Putamen (tissue), 1 donor: Measurements from ENCODE around the gene MAST1.
"Not testable (repeated sequence)": the region's sequence is repeated elsewhere in the genome, so short reads cannot be mapped to it uniquely, and the experiment has no call there.

Experiments
- DNase-seq: peaks from one replicate; pipeline ENCODE4 v3.0.0-alpha.2; 2016; ENCODE audit warnings: low spot score

Gene MAST1

DNA sequence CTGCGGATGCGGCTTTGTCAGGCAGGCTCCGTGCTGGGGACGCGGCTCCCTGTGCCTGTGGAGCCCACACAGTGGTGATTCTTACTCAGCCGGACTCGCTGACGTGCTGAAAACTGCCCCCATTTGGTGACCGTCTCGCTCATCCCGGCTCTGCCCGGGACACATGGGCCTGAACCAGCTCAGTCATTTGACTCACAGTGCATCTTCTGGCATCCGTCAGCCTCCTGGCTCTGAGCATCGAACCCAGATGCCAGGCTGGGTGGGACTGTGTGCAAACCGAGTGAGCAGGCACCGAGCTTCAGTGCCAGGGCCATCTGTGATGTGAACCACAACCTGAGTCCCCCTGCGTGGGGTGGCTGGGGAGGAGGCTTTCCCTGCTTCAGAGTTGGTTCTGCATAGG lies 58.1 kb downstream of the MAST1 start:
- DNase-seq, result no peak

DNA sequence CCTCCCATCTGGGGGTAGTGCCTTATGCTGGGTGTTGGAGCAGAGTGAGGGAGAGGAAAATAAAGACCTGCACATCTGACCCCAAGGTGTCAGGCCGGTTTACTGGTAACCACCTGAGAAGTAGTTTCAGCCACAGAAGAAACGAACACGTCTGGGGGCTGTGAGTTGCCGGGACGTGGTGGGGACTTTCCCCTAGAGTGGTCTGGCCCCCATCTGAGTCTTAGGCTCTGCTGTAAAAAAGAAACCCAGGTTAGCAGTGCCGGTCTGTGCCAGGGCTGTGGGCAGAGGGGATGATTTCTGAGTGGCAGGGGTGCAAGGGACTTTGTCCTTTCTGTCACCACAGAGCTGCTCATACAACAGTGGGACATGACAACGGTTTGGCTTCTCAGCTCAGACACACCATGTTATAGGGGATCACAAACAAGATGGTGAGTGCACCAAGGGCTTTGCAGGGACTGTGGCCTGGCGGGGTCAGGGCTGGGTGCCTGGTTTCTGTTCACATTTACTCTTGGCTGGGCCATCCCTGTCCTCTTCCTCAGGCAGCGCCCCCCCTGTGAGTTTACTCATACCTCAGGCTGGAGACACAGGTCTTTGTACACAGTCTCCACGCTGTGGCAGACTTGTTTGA lies 61.7 kb downstream of the MAST1 start:
- no peak for DNase-seq

DNA sequence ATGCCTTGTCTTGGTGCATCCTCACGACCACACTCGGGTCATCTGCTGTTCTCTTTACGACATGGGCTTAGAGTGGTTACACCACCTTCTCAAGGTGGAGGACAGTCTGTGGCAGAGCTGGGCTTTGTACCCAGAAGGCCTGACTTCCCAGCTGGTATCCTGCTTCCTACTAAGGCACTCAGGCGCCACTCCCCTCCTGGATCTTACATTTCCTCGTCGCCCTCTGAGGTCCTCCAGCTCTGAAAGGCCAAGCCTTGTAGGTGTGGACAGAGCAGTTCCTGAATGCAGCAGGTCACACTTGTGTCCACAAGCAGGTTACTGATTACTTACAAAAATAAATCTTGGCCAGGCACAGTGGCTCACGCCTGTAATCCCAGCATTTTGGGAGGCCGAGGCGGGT lies 68.9 kb downstream of the MAST1 start:
- no peak for DNase-seq

DNA sequence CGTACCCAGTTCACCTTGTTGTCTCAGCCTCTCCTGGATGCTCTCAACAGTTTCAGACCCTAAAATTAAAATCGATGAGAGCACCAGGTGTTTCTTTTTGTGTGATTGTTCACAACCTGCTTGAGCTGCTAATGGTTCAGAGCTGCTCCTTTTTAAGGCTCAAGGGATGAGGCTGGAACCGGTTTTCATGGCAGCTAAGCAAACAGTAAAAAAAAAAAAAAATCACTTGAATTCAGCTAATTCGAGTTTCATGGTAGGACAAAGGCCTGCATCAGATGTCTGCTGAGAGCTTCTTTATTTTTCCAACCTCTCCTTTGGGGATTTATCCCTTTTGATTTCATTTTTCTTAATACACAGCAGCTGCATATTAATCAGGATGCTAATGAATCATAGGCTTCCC lies 74.3 kb downstream of the MAST1 start:
- DNase-seq, result no peak

DNA sequence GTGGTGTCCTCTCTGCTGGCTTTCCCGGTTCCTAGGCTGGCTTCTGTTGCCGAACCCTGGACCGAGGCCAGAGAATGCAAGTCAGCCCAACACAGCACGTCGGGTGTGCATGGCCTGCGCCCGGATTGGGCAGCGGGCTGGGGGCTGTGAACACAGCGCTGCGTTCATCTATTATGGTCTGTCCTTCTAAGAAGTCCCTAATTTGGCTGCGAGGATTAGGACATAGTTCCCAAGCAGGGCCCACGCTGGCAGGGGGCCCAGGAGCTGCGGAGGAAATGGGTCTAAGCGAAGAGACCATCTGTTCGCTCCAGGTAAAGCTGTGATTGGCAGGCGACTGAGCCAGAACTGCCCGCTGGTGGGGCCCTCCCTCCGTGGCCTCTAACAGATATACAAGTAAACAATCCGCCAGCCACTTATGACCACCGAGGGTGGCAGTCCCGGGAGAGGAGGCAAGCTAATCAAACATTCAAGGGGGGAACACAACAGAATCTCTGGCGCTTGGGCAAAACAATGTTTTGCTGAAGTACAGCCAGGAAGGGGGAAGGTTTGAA lies 74.8 kb downstream of the MAST1 start:
- DNase-seq, result peak; percentile 83

DNA sequence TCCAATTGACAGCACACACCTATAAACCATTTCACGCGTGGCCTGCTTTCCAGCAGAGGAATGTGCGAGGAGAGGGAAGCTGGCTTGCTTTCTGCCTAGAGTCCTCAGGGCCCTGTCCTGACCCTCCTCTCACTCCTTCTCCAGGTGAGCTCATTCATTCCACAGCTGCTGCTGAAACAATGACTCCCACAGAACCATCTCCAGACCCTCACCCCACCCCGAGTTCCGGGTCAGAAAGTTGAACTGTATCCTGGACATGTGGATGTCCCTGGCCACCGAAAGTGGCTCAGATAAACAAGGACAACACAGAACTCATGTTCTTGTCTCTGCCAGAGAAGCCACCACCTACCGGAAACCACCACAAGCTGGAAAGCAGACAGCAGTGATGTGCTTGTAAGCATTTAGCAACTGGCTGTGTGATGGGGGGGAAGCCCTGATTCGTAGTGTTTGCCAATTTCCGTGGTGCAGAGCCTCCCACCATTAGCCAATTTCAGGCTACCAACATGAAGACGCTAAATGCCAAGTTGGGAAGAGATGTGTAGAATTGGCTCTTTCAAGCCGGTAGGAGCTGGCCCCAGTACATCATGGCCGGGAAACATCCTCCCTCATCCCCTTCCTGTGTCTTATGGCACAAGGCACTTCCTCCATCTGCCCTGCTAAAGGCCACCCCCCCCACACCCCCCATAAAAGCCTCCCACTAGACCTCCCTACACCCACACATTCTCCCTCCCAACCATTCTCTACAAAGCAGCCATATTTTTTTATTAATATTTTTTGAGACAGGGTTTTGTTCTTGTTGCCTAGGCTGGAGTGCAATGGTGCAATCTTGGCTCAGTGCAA lies 75.8 kb downstream of the MAST1 start:
- no peak for DNase-seq

DNA sequence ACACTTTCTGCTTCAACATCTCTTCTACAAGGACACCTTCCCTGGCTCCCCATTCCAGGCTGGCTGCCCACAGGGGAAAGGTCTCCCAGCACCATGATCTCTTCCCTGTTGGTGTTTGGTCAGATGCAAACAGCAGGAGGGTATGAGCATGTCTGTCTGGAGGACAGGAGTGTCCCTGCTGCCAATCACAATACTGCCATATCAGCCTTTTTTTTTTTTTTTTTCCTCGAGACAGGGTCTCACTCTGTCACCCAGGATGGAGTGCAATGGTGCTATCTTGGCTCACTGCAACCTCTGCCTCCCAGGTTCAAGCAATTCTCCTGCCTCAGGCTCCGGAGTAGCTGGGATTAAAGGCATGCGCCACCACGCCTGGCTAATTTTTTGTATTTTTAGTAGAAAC lies 77.5 kb downstream of the MAST1 start:
- DNase-seq, result not testable (repeated sequence)

DNA sequence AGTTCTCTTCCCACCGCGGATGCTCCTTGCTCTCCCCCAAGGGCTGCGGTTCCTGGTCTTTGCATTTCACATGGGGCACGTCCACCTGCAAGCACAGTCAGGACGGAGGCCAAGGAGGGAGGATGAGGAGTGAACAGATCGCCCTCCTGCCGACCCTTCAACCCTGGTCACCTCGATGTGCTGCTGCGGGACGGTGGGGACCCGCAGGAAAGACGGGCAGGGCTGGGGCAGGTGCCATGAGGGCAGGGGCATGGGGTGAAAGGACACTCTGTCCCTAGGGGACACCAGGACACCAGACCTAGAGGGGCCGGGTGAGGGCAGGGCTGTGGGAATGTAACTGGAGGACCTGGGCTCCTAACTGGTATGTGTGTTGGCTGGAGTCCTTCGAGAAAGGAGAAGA lies 79.9 kb downstream of the MAST1 start:
- no peak for DNase-seq

DNA sequence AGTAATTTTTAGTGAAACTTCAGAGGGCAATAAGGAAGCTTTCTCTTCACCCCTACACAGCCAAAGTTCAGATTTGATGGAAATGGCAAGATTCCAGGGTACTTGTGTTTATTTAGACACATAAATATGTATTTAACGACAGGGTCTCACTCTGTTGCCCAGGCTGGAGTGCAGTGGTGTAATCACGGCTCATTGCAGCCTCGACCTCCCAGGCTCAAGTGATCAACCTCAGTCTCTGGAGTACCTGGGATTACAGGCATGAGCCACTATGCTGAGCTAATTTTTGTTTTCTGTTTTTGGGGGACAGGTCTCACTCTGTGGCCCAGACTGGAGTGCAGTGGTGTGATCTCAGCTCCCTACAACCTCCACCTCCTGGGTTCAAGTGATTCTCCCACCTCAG lies 82.7 kb downstream of the MAST1 start:
- no peak for DNase-seq

DNA sequence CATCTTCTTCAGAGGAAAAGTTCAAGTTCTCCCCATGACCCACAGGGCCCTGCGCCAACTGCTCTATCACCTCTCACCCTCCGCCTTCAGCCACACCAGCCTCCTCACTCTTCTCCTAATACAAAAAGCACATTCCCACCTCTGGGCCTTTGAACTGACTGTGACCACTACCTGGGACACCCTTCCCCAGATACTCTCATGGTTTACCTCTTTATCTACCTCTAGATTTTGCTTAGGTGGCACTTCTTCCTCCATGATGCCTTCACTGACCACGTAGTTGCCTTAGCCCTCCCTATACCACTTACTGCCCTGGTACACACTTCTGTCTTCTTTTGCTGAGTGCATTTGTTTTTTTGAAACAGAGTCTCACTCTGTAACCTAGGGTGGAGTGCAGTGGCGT lies 84.6 kb downstream of the MAST1 start:
- DNase-seq, result no peak
